Activated CD4-positive, CD25-positive, alpha-beta regulatory T cell treated with anti-CD3 and anti-CD28 coated beads, Interleukin-2, amount 50 U/mL, for 16 hours (primary cell): ENCODE measurements around the gene ROBO2.

ENCODE experiments used
- DNase-seq: peaks from one replicate; pipeline ENCODE4 v3.0.0-alpha.2; 2020; ENCODE audit warnings: low read depth, low spot score

ROBO2 gene

DNA sequence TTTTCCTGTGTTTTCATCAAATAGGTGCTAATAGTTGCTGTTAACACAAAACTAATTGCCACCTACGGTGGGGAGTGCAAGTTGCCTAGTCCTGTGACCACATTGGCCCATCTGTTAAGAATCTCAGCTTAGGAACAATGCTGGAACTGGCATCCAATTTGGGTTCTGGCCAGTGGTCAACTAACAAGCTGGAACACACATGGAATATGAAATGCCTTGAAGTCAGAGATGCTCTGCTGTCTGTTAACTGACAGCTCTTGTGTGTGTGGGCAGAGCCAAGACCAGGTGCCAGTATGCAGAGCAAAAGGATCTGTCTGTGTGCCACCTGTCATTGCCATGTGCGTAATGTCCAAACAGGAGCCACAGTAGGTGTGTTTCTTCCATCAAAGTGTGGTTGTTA is 460.8 kb downstream of the ROBO2 start:
- DNase-seq: no peak

DNA sequence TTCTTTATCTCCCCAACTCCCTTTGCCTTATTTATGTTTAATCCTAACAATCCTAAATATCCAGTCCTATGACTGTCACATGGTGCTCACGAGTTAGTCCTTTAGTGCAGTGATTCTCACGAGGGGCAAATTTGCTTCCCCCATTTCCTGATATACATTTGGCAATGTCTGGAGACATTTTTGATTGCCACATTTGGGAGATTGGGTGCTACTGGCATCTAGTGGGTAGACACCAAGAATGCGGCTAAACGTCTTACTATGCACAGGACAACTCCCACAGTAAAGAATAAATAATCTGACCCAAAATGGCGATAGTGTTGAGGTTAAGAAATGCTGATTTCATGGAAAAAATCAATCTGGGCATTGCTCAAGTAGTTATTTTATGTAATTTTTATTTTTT is 466.5 kb downstream of the ROBO2 start:
- DNase-seq: no peak

DNA sequence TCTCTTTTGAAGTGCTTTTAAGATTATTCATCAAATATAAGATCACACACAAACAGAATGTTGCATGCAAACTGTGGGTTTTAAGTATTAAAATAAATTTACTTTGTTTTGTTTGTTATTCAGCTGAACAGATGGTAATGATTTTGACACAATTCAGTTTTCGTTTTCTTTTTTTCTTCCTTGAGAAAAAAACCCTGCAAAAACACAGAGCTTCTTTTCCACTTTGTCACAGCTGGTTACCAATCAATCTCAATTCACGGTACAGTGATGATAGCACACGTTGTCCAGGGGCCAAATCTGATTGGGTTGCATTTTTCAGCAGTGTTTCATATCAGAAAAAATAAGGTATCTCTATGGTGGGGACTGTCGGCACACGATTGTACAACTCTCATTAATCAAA is 473.6 kb downstream of the ROBO2 start:
- DNase-seq: no peak

DNA sequence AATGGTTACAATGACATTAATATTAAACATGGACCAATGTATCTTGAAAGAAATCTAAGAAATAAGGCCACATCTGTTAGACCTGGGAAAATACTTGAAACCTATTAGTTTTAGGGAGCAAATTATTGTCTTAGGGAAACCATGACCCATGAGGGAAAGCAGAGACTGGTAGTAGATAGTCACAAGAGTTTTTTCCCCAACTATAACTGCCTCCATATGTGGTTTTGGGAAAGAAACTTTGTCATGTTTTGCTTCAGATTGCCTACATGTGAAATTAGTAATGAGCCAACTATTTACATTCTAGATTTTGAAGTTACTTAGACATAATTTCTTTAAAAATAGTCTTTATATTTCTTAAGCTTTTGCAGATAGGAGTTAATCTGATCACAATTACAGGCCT is 474.9 kb downstream of the ROBO2 start:
- DNase-seq: no peak

DNA sequence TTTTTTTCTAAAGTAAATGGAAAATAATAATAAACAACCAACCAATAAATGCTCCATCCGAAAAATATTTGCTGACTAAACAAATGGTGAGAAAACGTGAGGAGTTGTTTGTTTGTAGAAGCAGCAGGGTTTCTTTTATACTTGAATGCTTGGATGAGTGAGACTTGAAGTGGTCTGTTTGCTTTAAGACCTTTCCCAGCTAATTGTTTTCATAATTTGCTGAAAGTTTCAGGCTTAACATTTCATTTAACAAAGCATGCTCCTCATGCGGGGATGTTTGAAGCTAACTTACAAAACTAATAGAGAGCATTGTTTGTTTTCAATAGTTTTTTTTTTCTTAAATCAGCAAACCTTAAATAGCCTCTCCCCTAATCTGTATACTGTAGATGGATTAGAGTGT is 484.6 kb downstream of the ROBO2 start:
- no peak for DNase-seq

DNA sequence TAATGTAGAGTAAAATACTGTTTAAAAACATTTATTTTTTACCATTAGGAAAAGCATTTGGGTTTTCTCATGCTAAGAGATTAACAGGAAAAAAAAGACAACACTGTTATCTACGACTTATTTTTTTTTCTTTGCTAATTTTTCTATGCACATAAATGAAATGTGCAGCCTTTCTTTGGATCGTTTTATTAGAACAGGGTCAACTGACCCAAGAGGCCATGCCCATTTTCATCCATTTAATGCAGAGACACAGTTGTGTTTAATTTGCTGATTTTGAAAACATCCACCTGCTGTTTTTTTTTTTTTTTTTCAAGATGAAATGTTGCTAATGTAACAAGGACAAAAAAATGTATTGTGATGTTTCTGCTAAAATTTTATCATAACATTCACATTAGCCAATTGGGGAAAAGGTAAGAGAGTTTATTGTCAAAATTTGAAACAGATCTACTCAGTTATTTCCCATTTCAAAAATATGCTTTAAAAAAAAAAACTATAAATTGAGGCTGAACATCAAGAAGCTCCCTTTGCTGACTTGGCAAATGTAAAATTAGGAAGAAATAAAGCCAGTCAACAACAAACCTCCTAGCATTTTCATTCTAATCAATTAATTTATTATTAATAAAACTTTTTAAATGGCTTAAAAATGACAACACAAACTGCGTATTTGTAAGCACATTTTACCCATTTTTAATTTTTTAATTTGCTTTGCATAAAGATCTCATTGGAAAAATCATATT is 485.2 kb downstream of the ROBO2 start:
- no peak for DNase-seq

DNA sequence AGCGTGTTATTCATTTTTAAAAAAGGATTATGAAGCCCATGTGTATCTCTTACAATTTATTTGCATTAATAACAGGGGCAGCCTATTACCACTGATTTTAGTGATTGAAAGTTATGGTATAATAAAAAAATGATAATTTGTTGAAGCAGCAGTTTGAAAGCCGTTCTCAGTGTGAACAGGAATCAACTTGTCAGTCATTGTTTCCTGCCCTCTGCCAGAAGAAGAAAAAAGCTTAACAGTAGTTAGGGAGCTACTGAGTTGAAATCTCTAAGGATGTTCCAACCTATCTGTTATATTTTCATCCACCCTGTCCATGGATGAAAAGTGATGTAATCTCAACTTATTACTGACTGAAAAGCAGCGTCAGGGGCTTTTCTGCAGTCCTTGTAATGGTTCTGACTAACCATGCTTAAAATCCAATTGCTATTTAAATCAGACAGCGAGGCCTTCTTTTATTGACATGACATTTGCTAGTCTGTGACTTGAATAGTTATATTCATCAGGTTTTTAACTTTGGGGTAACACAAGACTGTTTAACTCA is 486.7 kb downstream of the ROBO2 start:
- DNase-seq: no peak

DNA sequence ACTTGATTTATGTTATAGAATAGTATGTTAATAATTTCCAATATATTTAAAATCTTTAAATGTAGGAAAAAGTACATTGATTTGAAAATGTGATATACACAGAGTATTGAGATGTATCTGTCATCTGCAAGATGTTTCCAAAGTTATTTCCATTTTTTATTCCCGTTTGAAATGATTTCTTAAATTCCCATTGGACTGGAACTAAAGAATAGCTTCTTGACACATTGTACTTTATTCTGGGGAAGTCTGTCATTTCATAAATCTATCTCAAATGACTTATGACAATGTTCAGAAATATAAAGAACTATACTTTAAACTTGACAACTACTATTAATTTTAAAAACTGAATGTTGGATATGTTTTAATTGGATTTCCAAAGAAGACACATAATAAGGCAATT is 489.6 kb downstream of the ROBO2 start:
- DNase-seq: no peak

DNA sequence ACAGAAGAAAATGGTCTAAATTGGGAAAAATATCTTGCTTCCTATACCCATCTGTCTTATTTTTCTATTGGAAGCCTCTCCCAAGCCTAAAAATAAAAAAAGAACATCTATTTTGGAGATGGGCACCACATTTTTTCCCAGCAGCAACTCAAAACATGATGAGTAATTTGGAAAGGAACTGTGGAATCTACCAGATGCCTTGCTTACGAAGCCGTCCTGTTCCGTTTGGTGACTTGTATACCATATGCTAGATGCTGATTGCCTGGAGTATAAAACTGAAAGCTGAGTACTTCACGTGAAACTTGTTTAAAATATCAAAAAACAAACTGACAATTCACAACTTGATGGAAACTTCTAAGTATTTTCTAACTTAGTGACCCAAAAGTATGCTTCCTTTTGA is 491.0 kb downstream of the ROBO2 start:
- no peak for DNase-seq

DNA sequence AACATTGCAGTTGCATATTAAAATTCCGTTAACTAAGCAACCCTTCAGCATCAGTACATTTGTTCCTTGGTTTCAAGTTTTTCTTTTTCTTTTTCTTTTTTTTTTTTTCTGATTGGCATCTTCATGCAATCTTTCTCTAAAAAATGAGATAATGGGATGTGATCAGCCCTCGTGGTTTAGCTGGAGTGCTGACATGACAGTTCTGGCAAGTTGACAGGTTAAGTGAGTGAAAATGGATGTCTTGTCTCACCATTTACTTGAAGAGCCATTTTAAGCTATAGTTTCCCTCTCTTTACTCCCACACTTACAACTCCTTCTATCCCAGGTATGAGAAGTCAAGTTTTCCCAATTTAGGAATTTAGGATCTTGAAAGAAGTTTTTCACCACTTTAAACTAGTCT is 495.2 kb downstream of the ROBO2 start:
- DNase-seq: no peak

DNA sequence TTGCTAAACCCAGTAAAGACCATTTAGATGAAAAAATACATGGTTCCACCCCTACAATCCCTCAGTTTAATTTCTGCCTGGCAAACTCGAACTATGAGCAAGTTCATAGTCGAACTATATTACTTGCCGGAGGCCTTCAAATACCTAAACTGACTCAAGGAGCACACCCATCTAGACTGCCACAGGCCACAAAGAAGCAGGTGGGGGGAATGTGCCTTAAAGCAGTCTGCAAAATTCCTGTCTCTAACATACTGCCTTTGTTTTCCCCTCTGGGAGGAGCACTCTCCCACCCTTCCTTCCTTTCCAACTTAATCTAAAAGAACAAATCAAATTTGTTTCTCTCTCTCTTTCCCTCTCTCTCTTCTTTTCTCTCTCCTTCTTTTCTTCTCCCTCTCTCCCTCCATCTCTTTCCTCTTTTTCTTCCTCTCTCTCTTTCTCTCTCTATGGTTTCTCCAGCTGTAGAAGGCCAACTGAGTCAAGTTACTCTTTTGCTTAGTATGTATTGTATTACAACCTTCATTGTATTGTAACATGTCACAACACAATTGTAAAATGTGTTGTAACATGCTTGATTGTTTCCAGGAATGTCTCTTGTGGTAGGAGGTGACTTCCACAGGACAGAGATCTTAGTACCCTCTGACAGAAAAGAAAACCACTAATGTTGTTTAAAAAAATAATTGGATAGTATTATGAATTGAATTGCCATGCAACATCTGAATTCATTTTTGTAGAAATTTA is 496.3 kb downstream of the ROBO2 start:
- no peak for DNase-seq

DNA sequence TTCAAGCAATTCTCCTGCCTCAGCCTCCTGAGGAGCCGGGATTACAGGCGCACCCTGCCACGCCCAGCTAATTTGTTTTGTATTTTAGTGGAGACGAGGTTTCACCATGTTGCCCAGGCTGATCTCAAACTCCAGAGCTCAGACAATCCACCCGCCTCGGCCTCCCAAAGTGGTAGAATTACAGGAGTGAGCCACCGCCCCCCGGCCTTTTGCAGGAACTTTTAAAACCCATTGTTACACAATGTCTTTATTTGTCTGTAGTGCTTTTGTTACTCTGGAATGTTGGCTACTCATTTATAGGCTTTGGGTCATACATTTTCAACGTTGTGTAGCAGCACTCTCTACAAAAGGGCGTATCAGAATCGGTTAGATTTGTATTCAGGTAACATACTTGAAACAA is 499.1 kb downstream of the ROBO2 start:
- DNase-seq: no peak

DNA sequence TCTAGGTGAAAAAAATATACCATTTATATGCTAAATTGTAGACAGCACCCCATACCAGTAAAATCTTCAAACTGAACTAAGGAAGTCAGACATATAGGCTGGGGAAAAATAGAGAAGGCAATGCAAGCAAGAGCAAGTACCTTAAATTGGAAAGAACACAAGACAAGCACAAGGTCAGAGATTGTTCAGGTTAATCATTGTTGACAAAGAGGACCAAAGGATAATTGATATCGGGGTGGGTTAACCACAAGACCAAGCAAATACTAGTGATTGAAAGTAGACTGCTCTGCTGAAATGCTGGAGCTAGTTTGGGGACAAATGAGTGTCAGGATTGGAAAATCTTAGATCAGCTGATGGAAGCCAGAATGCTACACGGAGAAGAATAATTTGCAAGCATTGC is 499.8 kb downstream of the ROBO2 start:
- DNase-seq: no peak

DNA sequence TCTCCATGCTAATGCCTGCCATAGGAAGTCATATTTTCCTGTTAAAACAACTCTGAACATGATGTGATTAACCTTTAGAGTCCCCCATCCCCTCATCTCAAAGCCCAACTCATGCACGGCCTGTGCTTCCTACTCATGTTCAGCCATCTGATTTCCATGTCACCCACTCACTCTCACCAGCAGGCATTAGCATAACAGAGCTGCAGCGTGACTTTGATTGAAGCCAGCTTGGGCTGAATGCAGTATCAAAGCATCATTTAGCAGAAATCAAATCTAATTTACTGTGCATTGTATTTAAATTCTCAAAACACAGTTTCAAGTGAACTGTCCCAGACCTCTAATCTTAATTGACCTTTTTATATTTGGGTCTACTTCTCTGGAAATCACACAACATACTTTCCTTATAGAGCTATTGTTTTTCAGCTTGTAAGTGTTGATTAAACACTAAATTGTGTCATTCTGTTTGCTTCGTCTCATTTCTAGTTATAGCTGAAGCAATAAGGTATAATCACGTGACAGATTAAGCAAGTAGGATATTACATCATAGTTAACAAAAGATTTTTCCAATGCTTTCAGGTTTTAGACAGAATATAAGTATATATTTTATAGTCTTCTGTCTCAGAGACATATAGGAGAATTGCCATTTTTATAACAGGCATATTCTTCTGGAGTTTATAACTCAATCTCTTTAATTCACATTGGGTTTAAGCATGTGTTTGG is 501.5 kb downstream of the ROBO2 start:
- no peak for DNase-seq

DNA sequence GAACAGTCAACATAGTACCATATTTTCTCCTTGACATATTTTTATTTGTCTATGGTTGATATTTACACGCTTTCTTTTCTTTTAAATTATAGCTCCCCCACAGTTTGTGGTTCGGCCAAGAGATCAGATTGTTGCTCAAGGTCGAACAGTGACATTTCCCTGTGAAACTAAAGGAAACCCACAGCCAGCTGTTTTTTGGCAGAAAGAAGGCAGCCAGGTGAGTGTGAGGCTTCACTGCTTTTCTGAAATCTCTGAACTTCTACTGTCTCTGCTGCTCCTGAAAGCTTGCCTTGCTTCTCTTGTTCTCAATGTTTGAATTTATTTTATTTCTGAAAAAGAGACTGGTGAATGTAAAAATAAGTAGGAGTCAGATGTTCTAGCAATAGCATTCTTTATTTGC is 506.3 kb downstream of the ROBO2 start:
- DNase-seq: no peak

DNA sequence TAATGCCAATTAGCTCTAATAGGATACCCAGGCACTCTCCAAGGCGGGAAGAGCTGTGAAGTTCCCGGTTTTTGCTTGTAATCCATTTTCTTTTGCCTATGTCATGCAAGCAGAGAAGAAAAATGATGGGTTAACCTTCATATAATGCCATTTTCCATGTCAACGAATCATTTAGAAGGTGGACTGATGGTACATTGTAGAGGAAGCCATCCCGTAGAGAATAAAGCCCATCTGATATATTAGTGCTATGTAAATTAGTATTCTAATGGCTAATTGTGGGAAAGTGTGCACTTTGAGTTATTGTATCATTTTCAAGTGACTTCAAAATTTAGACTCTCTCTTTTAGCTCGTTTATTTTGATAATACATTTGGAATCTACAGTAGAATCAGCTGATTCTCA is 509.1 kb downstream of the ROBO2 start:
- no peak for DNase-seq

DNA sequence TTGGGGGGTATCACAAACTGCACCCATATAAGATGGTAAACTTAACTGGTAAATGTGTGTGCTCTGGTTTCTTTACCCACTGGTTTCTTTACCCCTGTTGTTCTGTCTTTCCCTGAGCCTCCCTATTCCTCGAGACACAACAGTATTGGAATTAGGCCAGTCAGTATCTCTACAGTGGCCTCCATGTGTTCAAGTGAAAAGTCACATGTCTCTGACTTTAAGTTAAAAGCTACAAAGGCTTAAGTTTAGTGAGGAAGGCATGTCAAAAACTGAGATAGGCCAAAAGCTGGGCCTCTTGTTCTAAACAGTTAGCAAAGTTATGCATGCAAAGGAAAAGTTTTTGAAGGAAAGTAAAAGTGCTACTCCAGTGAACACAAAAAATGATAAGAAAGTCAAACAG is 513.3 kb downstream of the ROBO2 start:
- no peak for DNase-seq

DNA sequence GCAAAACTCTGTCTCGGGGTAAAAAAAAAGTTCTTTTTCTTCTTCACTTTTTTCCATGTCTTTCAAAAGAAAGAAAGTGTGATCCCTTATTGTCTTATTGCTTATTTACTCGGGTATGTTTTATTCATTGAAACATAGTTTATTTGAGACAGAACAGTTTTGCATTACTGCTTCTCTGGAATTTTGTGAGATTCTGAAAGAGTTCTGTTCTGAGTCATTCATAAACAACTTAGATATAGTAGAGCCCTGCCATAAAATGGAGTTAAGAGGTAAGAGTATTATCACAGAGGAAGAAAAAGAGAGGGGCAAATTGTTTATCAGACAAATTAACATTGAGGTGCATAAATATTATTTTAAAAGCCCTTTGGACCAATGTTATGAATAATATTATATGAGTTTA is 522.2 kb downstream of the ROBO2 start:
- no peak for DNase-seq

DNA sequence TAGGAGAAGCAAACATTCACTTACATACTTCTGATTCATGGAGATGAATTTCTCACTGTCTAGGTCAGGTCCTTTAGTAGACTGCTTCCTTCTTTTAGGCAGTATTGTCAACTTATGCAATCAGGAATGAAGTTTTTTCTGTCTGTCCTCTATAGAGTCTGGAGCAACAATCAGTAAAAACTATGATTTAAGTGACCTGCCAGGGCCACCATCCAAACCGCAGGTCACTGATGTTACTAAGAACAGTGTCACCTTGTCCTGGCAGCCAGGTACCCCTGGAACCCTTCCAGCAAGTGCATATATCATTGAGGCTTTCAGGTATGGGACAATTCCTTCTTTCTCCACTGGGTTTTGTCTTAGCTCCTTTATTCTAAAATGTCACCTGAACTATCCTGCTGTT is 523.1 kb downstream of the ROBO2 start:
- no peak for DNase-seq

DNA sequence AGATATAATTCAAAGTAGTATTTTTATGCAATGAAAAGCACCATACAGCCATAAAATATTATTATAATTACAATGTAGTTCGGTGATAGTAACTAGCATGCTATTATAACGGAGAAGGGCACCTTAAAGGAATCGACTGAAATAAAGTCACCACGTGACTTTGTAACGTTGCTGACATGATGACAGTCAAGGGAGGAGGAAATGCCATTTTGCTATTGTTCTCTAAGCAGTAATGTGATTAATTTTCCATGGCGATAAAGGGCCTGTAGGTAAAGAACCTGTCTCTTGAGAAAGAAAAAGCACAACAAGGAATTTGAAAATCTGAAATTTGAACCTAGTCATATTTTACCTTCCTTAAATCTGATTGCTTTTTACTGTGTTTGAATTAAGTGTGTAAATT is 526.2 kb downstream of the ROBO2 start:
- DNase-seq: no peak

DNA sequence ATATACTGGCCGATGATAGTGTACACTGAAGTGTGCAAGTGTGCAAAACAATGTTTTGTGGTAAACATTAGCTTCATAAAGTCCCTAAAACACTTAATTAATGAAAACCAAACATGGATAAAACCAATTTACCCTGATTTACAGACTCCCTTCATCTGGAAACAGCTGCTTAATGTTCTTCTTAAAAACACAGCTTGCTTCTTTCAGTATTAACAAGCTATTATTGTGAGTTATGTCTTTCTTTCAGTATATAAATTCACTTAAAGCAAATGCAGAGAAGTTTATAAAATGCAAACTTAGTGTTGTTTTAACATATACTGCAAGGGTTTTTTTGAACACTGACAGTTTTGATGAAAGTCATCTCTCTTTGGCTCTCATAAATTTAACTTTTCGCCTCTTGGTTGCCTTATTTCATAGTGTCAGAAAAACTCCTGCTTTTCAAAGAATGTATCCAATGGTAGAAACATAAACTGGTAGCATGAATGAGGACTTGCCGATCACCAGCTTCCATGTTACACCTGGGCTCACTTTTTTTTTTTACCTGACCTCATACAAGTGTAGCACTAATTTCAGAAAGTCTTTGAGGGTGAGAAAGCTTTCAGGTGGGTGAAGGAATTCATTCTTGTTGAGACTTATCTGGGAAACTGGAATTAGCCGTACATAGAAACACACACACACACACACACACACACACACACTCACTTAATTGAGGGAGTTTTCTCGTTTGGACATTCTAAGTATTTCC is 532.2 kb downstream of the ROBO2 start:
- DNase-seq: no peak

DNA sequence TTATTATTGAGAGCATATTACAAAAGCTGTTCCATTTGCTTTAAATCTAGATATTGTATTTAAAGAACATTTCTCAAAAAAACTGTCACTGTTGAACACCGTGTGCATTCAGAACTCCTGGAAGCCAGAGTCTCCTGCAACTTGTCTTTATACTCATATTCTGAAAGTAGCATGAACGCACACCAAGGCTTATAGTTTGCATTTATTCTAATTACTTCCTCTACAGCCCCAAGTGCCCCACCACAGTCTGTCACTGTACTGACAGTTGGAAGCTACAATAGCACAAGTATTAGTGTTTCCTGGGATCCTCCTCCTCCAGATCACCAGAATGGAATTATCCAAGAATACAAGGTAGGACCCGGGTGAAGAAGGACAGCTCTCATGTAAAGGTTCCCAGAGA is 537.4 kb downstream of the ROBO2 start:
- DNase-seq: no peak
